ENCODE results near the gene CCDC188.

CCDC188 gene

GRCh38 chr22:20102203-20102780, 48.6 kb downstream of the CCDC188 start:
- no peak for DNase-seq

GRCh38 chr22:20101638-20102037, 49.2 kb downstream of the CCDC188 start:
- no peak for DNase-seq

GRCh38 chr22:20099099-20099711, 51.6 kb downstream of the CCDC188 start:
- DNase-seq, result no peak

Data from amniotic stem cell (primary cell).